Thoracic aorta (tissue), 2 donors: ENCODE data around the gene USP17L26. TPM values are rescaled to one million over a fixed set of nuclear protein-coding genes. Genes with fewer than 3 reads are reported as not detected.
"Not testable (repeated sequence)": the region's sequence is repeated elsewhere in the genome, so short reads cannot be mapped to it uniquely, and the experiment has no call there.

Experiments used
- ATAC-seq: fragments of 150-250 bp; one replicate; pipeline ENCODE4 v1.8.0; 2017; ENCODE audit warnings: low read depth; ENCODE audit not compliant: insufficient number of reproducible peaks, low FRiP score
- DNase-seq: peaks from one replicate; pipeline ENCODE4 v3.0.0-alpha.2; 2020; ENCODE audit warnings: low spot score
- H3K27ac ChIP-seq, 2 donors: fragments of 200-600 bp; sonication (generic); 1 replicate in 1 of 2; 2 replicates in 1 of 2; pipeline ENCODE4 v1.5.1; 2016; ENCODE audit warnings: mild to moderate bottlenecking in 2 of 2, moderate library complexity in 2 of 2
- H3K27me3 ChIP-seq: fragments of 200-600 bp; sonication (generic); replicated peaks from 2 replicates; pipeline ENCODE4 v1.6.0; 2016; ENCODE audit warnings: mild to moderate bottlenecking; ENCODE audit not compliant: insufficient read depth
- H3K36me3 ChIP-seq: fragments of 200-600 bp; sonication (generic); one replicate; pipeline ENCODE4 v1.5.1; 2016
- H3K4me1 ChIP-seq, 2 donors: fragments of 200-600 bp; sonication (generic); 1 replicate in 1 of 2; 2 replicates in 1 of 2; pipeline versions ENCODE4 v1.5.1 to v1.6.0; 2016; ENCODE audit warnings: low read depth in 2 of 2, mild to moderate bottlenecking in 1 of 2; ENCODE audit not compliant: control insufficient read depth in 1 of 2
- H3K4me3 ChIP-seq: fragments of 200-600 bp; sonication (generic); 2 replicates; pipeline ENCODE4 v1.5.1; 2016; ENCODE audit warnings: mild to moderate bottlenecking
- H3K9me3 ChIP-seq: fragments of 200-600 bp; sonication (generic); 2 replicates; pipeline ENCODE4 v1.5.1; 2016
- CTCF ChIP-seq: fragments of 200-600 bp; sonication (generic); IDR thresholded peaks from one replicate; pipeline ENCODE4 v1.5.1; 2019; ENCODE audit warnings: antibody characterized with exemption
- total RNA-seq, 2 donors: library from RNA; depleted of rRNA; stranded (reverse); fragments of >200 nt; gene quantifications; one replicate each; pipeline versions ENCODE4 v1.1.0 to v1.2.3, GENCODE V29; 2016

The USP17L26 gene
- total RNA-seq, 2 donors from 2014 or later = not detected

- not testable (repeated sequence) for ATAC-seq, H3K27ac ChIP-seq, H3K9me3 ChIP-seq, DNase-seq, H3K27me3 ChIP-seq, H3K36me3 ChIP-seq, H3K4me1 ChIP-seq
- peak; percentile 40 for TF ChIP-seq CTCF
- H3K4me3 ChIP-seq = peak overlapping the region; percentile 57
Observed at GRCh38 chr4:9381012-9381534, 46.6 kb downstream of the USP17L26 start.

- H3K4me3 ChIP-seq = no peak overlapping the region
- DNase-seq = no peak
- ATAC-seq = no peak
- no peak for TF ChIP-seq CTCF
- no peaks in the 10 kb centered on the region for H3K36me3 ChIP-seq
- no peaks in the 10 kb centered on the region for H3K27me3 ChIP-seq
- no peaks in the 10 kb centered on the region for H3K9me3 ChIP-seq
- H3K27ac ChIP-seq = no peak overlapping the region
- no peaks in the 10 kb centered on the region for H3K4me1 ChIP-seq
Observed at GRCh38 chr4:9384126-9384525, 49.7 kb downstream of the USP17L26 start.

Other genes with a start within 250 kb of the USP17L26 start
- not detected for gene FAM90A26, start 164.2 kb upstream of the USP17L26 start, total RNA-seq
- gene USP17L10, start 124.0 kb upstream of the USP17L26 start, total RNA-seq = not detected
- not detected for gene USP17L11, start 119.3 kb upstream of the USP17L26 start, total RNA-seq
- not detected for gene USP17L12, start 114.5 kb upstream of the USP17L26 start, total RNA-seq
- not detected for gene USP17L13, start 109.8 kb upstream of the USP17L26 start, total RNA-seq
- not detected for gene USP17L15, start 100.3 kb upstream of the USP17L26 start, total RNA-seq
- gene USP17L17, start 90.8 kb upstream of the USP17L26 start, total RNA-seq = not detected
- not detected for gene USP17L18, start 86.0 kb upstream of the USP17L26 start, total RNA-seq
- not detected for gene USP17L19, start 81.3 kb upstream of the USP17L26 start, total RNA-seq
- not detected for gene USP17L20, start 76.5 kb upstream of the USP17L26 start, total RNA-seq
- not detected for gene USP17L21, start 71.8 kb upstream of the USP17L26 start, total RNA-seq
- gene USP17L22, start 67.0 kb upstream of the USP17L26 start, total RNA-seq = not detected
- gene USP17L24, start 9.5 kb upstream of the USP17L26 start, total RNA-seq = not detected
- gene USP17L25, start 4.7 kb upstream of the USP17L26 start, total RNA-seq = not detected
- gene USP17L5, start 4.7 kb downstream of the USP17L26 start, total RNA-seq = not detected
- gene USP17L27, start 9.5 kb downstream of the USP17L26 start, total RNA-seq = not detected
- not detected for gene USP17L28, start 14.2 kb downstream of the USP17L26 start, total RNA-seq
- not detected for gene USP17L29, start 19.0 kb downstream of the USP17L26 start, total RNA-seq
- not detected for gene USP17L30, start 28.5 kb downstream of the USP17L26 start, total RNA-seq
- gene DEFB131A, start 109.8 kb downstream of the USP17L26 start, total RNA-seq = not detected